Esophagus muscularis mucosa (tissue), 3 donors: Measurements from ENCODE around the gene PGAM1.

Source experiments
- CTCF ChIP-seq, 3 experiments: fragments of 200-600 bp in 2 of 3; fragments of 450-650 bp in 1 of 3; sonication (generic) in 2 of 3; IDR thresholded peaks; one replicate each; pipeline ENCODE4 v1.5.1; 2017 to 2019; ENCODE audit warnings: antibody characterized with exemption in 3 of 3, mild to moderate bottlenecking in 2 of 3, moderate library complexity in 1 of 3
- POLR2A ChIP-seq: fragments of 450-650 bp; IDR thresholded peaks from one replicate; pipeline ENCODE4 v1.6.1; 2017; ENCODE audit warnings: antibody characterized with exemption, moderate library complexity, mild to moderate bottlenecking, low read depth

GRCh38 chr10:97407952-97408248 lies 18.1 kb upstream of the PGAM1 start:
- no peak for TF ChIP-seq POLR2A
- no peak for TF ChIP-seq CTCF (IDR thresholded peaks at IDR 0.05)
